HepG2 (cell line): Measurements from ENCODE around the gene TEFM. TPM values are rescaled to one million over a fixed set of nuclear protein-coding genes. Genes with fewer than 3 reads are reported as not detected.

Source experiments
- ATAC-seq: fragments of 200-7000 bp; cut with Tn5 transposase; 3 replicates; pipeline ENCODE4 v1.9.1; 2020; ENCODE audit warnings: mild to moderate bottlenecking, moderate library complexity
- BruUV-seq: library from RNA; stranded (reverse); fragments of 400-500 nt; replicated peaks from 2 replicates; lab custom pipeline; 2021; lab: Mats Ljungman, UMichigan
- CTCF ChIA-PET: fragments of 300-600 bp; formaldehyde crosslinking; extraction: SDS; loops from one replicate; lab custom pipeline; 2021; ENCODE audit warnings: low total read pairs, inconsistent platforms, low intra/inter-chr PET ratio; lab: Yijun Ruan, JAX
- POLR2A ChIA-PET: fragments of 350-600 bp; sonication (Branson Sonifier 250); formaldehyde crosslinking; loops from one replicate; lab custom pipeline; 2020; ENCODE audit warnings: antibody characterized with exemption, inconsistent platforms; lab: Yijun Ruan, JAX
- DNase-seq: peaks from one replicate; pipeline ENCODE4 v3.0.0-alpha.2; 2015; ENCODE audit warnings: low spot score
- FAIRE-seq: peaks from 3 replicates; lab custom pipeline; 2011; peaks lifted over from hg19 to GRCh38; lab: Jason Lieb, UNC
- H2AFZ ChIP-seq: one replicate; pipeline ENCODE4 v1.6.1; 2011; ENCODE audit warnings: low read length, inconsistent platforms
- H3K27ac ChIP-seq: fragments of 300-600 bp; 3 replicates; pipeline ENCODE4 v1.8.0; 2011; ENCODE audit warnings: mixed run types, mild to moderate bottlenecking, mixed read lengths, low read length, inconsistent platforms; ENCODE audit not compliant: insufficient read depth; ENCODE audit errors: extremely low read length
- H3K27me3 ChIP-seq, 2 experiments: fragments of 200-600 bp in 1 of 2; 2 replicates in 1 of 2; 3 replicates in 1 of 2; pipeline versions ENCODE4 v1.6.0 to v1.8.0; 2011; ENCODE audit warnings: low read length in 2 of 2, mild to moderate bottlenecking in 2 of 2, moderate library complexity in 2 of 2, inconsistent platforms in 1 of 2; ENCODE audit not compliant: insufficient read depth in 2 of 2, control insufficient read depth in 1 of 2
- H3K36me3 ChIP-seq, 2 experiments: fragments of 200-600 bp in 1 of 2; replicated peaks in 1 of 2; 2 replicates in 1 of 2; 3 replicates in 1 of 2; pipeline versions ENCODE4 v1.5.1 to v1.8.0; 2011; ENCODE audit warnings: low read length in 2 of 2, inconsistent platforms in 1 of 2; ENCODE audit not compliant: insufficient read depth in 2 of 2, control insufficient read depth in 1 of 2
- H3K4me1 ChIP-seq: 2 replicates; pipeline ENCODE4 v1.5.1; 2012; ENCODE audit warnings: low read length, inconsistent platforms; ENCODE audit not compliant: insufficient read depth
- H3K4me2 ChIP-seq: 2 replicates; pipeline ENCODE4 v1.6.0; 2011; ENCODE audit warnings: low read depth, low read length, inconsistent platforms
- H3K4me3 ChIP-seq, 3 experiments: fragments of 200-600 bp in 1 of 3; sonication (generic), shearing (Covaris generic) in 1 of 3; replicated peaks in 1 of 3; 2 replicates each; pipeline ENCODE4 v1.5.1; 2011 to 2016; ENCODE audit warnings: low read length in 3 of 3, inconsistent platforms in 2 of 3, low read depth in 2 of 3, mild to moderate bottlenecking in 2 of 3, control low read depth in 1 of 3, mixed read lengths in 1 of 3; ENCODE audit not compliant: insufficient read depth in 1 of 3
- H3K79me2 ChIP-seq: one replicate; pipeline ENCODE4 v1.6.1; 2011; ENCODE audit warnings: low read length, inconsistent platforms; ENCODE audit not compliant: insufficient read depth
- H3K9ac ChIP-seq: 2 replicates; pipeline ENCODE4 v1.6.0; 2011; ENCODE audit warnings: mild to moderate bottlenecking, low read depth, low read length, inconsistent platforms; ENCODE audit not compliant: insufficient read depth
- H3K9me3 ChIP-seq: 2 replicates; pipeline ENCODE4 v1.5.1; 2012; ENCODE audit warnings: mild to moderate bottlenecking, low read length
- H4K20me1 ChIP-seq: 2 replicates; pipeline ENCODE4 v1.6.0; 2011; ENCODE audit warnings: inconsistent platforms, mild to moderate bottlenecking, low read length, moderate library complexity; ENCODE audit not compliant: insufficient read depth
- CENPT ChIP-seq: sonication (generic); formaldehyde crosslinking; IDR thresholded peaks from 2 replicates; pipeline ENCODE4 v1.8.0; 2022; ENCODE audit warnings: low read depth, mild to moderate bottlenecking, moderate library complexity, missing genetic modification reagents
- HES4 ChIP-seq: sonication (generic); formaldehyde crosslinking; IDR thresholded peaks from 2 replicates; pipeline ENCODE4 v1.9.0; 2021; ENCODE audit warnings: mild to moderate bottlenecking, missing genetic modification reagents, borderline replicate concordance
- HNRNPK ChIP-seq: fragments of 200-400 bp; formaldehyde crosslinking; IDR thresholded peaks from 2 replicates; pipeline ENCODE4 v1.6.1; 2018; ENCODE audit warnings: low read length, low read depth, moderate library complexity, mild to moderate bottlenecking; ENCODE audit not compliant: poor library complexity, severe bottlenecking
- NR2C2 ChIP-seq: sonication (generic); formaldehyde crosslinking; IDR thresholded peaks from 2 replicates; pipeline ENCODE4 v1.4.0; 2020; ENCODE audit warnings: missing genetic modification reagents, mild to moderate bottlenecking, moderate library complexity, borderline replicate concordance
- WGBS: methylation state at CpG from one replicate; pipeline ENCODE4 v1.1.6; 2017; ENCODE audit warnings: low lambda C conversion rate; 5-methylcytosine and 5-hydroxymethylcytosine counted together
- in situ Hi-C: cut with HindIII; loops from 2 replicates; pipeline ENCODE4 v1.10.0; 2017; ENCODE audit warnings: low pct_unique_long_range_greater_than_20kb; ENCODE audit not compliant: extremely low pct_ligation_motif_present
- intact Hi-C: fragments of 100-400 bp; cut with micrococcal nuclease; formaldehyde crosslinking; loops from one replicate; pipeline ENCODE4 v1.10.0; 2022; ENCODE audit not compliant: unreplicated experiment
- polyA plus RNA-seq, 8 experiments: library from polyadenylated mRNA; depleted of rRNA in 3 of 8; stranded (reverse) in 7 of 8; unstranded in 1 of 8; fragments of >200 nt; fragmentation: Illumina TruSeq in 4 of 8; extraction: Trizol in 4 of 8; gene quantifications; 2 replicates each; pipeline versions ENCODE4 v1.2.1 to v1.2.3, GENCODE V29; 2011 to 2016; ENCODE audit warnings: low read depth in 4 of 8, missing spikeins in 1 of 8, mixed read lengths in 1 of 8; ENCODE audit not compliant: insufficient read depth in 1 of 8
- total RNA-seq, 5 experiments: library from RNA; depleted of rRNA; stranded (reverse); fragments of >200 nt; fragmentation: Illumina TruSeq; extraction: Trizol; gene quantifications; 2 replicates each; pipeline ENCODE4 v1.2.3, GENCODE V29; 2016; ENCODE audit warnings: low read depth in 1 of 5

Gene TEFM
- total and polyA plus RNA-seq, 2 of the 13 experiments (the other 11 are each of a cell fraction or from before 2014, with no cell fraction given): 7.0 to 20.0 TPM

- FAIRE-seq: no peak
- H3K4me1 ChIP-seq: peaks cover 32% of the 10 kb centered on the region
- no peaks in the 10 kb centered on the region for H3K9me3 ChIP-seq
- no peak overlapping the region for H2AFZ ChIP-seq
- POLR2A ChIA-PET: no interaction called here
- no peak overlapping the region for H3K9ac ChIP-seq
- CTCF ChIA-PET: no interaction called here
- no peaks in the 10 kb centered on the region for H3K36me3 ChIP-seq
- peaks cover 0 to 22% of the 10 kb centered on the region in 2 experiments; a peak in 2 of 5 replicates for H3K27me3 ChIP-seq
- intact Hi-C loops: no loop called here
- H3K79me2 ChIP-seq: no peaks in the 10 kb centered on the region
- 73% methylated on average over 2 of the region's 2 CpGs for WGBS
- no peak overlapping the region for H3K4me3 ChIP-seq
- no TSS peak for BruUV-seq
- H4K20me1 ChIP-seq: no peaks in the 10 kb centered on the region
- no peak for TF ChIP-seq NR2C2 (CRISPR knock-in tag)
- TF ChIP-seq, all 625 proteins: peak for 0
- ATAC-seq (no peak), DNase-seq (no peak)
- in situ Hi-C loops: no loop called here
- Histone ChIP-seq H3K4me2 (no peak overlapping the region), H3K27ac (no peak overlapping the region)
Observed at GRCh38 chr17:30924341-30924740, 18.3 kb upstream of the TEFM start.

GRCh38 chr17:30922235-30923030 lies 16.4 kb upstream of the TEFM start:
- Histone ChIP-seq H3K9me3 (no peaks in the 10 kb centered on the region), H4K20me1 (no peaks in the 10 kb centered on the region), H3K27me3 (peaks cover 0 to 22% of the 10 kb centered on the region in 2 experiments; a peak in 2 of 5 replicates), H3K79me2 (no peaks in the 10 kb centered on the region), H3K27ac (no peak overlapping the region), H3K36me3 (no peaks in the 10 kb centered on the region), H3K4me1 (peaks cover 23% of the 10 kb centered on the region), H3K9ac (peak overlapping the region; percentile 34; the same call in 1 of the 2 replicates), H3K4me3 (peak overlapping the region; percentile 46 to 71 (median 51); a peak in 4 of 6 replicates), H2AFZ (no peak overlapping the region), H3K4me2 (peak overlapping the region; percentile 96)
- peak; percentile 23 for ATAC-seq
- DNase-seq: no peak
- BruUV-seq: no TSS peak
- FAIRE-seq: no peak
- in situ Hi-C loops (no loop called here), intact Hi-C loops (no loop called here)
- TF ChIP-seq HNRNPK (peak; percentile 8), HES4 (CRISPR knock-in tag) (0 out of 2 replicates have a peak, but pooled peaks have one; percentile 3), CENPT (CRISPR knock-in tag) (no peak)
- ChIA-PET POLR2A (interaction anchor here (0.5 kb wide), 1 partner anchor 202 kb away, joined by 3 read pairs; no protein-coding TSS in a partner anchor), CTCF (no interaction called here)
- WGBS: 88% methylated on average over 47 of the region's 66 CpGs
